Cortex of kidney (tissue), 1 donor: ENCODE measurements around the gene ARID1B.

Experiments used
- DNase-seq: peaks from one replicate; lab custom pipeline; 2025; lab: John Stamatoyannopoulos, UW

ARID1B gene

GRCh38 chr6:157246048-157246630, 469.0 kb downstream of the ARID1B start:
- DNase-seq = no peak

GRCh38 chr6:157246771-157247484, 469.8 kb downstream of the ARID1B start:
- no peak for DNase-seq

GRCh38 chr6:157248264-157248663, 471.1 kb downstream of the ARID1B start:
- no peak for DNase-seq

- DNase-seq = no peak
Measured at GRCh38 chr6:157249826-157250225, 472.6 kb downstream of the ARID1B start.

- no peak for DNase-seq
Measured at GRCh38 chr6:157251586-157252247, 474.5 kb downstream of the ARID1B start.

GRCh38 chr6:157253017-157253416, 475.8 kb downstream of the ARID1B start:
- no peak for DNase-seq

GRCh38 chr6:157253699-157254098, 476.5 kb downstream of the ARID1B start:
- no peak for DNase-seq

GRCh38 chr6:157254538-157254937, 477.4 kb downstream of the ARID1B start:
- no peak for DNase-seq

- DNase-seq = no peak
Measured at GRCh38 chr6:157255079-157255478, 477.9 kb downstream of the ARID1B start.

GRCh38 chr6:157258878-157259277, 481.7 kb downstream of the ARID1B start:
- DNase-seq = no peak

GRCh38 chr6:157259443-157259842, 482.3 kb downstream of the ARID1B start:
- DNase-seq = no peak
